Measurements from ENCODE around the gene CLMN.

CLMN gene

GRCh38 chr14:95248432-95248831 is 71.3 kb downstream of the CLMN start:
- no peak for DNase-seq
- Histone ChIP-seq H3K9me3 (no peaks in the 10 kb centered on the region), H3K27me3 (no peaks in the 10 kb centered on the region), H3K4me1 (0 out of 2 replicates have a peak, but pooled peaks cover 4% of the 10 kb centered on the region), H3K4me3 (ENCODE audit: low read depth, low read length) (no peak overlapping the region), H3K36me3 (no peaks in the 10 kb centered on the region)
- no peak for TF ChIP-seq CTCF (IDR thresholded peaks at IDR 0.05; ENCODE audit: low read depth, low read length)

GRCh38 chr14:95246870-95247269 is 72.8 kb downstream of the CLMN start:
- no peak for TF ChIP-seq CTCF (IDR thresholded peaks at IDR 0.05; ENCODE audit: low read depth, low read length)
- DNase-seq = no peak
- H3K4me3 ChIP-seq (ENCODE audit: low read depth, low read length) = no peak overlapping the region
- H3K36me3 ChIP-seq = no peaks in the 10 kb centered on the region
- no peaks in the 10 kb centered on the region for H3K9me3 ChIP-seq
- 0 out of 2 replicates have a peak, but pooled peaks cover 4% of the 10 kb centered on the region for H3K4me1 ChIP-seq
- H3K27me3 ChIP-seq = no peaks in the 10 kb centered on the region

DNA sequence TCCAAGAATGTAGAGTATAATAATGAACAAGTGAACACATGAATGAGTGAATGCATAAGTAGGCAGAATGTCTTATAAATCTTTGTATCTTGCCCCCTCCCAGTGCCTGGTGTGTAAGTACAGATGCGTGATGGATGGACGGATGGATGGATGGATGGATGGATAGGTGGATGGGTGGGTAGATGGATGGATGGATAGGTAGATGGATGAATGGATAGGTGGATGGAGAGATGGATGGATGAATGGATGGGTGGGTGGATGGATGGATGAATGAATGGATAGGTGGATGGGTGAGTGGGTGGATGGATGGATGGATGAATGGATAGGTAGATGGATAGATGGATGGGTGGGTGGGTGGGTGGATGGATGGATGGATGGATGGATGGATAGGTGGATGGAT is 74.4 kb downstream of the CLMN start:
- DNase-seq = no peak
- Histone ChIP-seq H3K4me3 (ENCODE audit: low read depth, low read length) (no peak overlapping the region), H3K4me1 (0 out of 2 replicates have a peak, but pooled peaks cover under 1% of the 10 kb centered on the region), H3K9me3 (no peaks in the 10 kb centered on the region), H3K27me3 (no peaks in the 10 kb centered on the region), H3K36me3 (no peaks in the 10 kb centered on the region)
- TF ChIP-seq CTCF (IDR thresholded peaks at IDR 0.05; ENCODE audit: low read depth, low read length) = no peak

GRCh38 chr14:95244587-95244986 is 75.1 kb downstream of the CLMN start:
- H3K36me3 ChIP-seq = no peaks in the 10 kb centered on the region
- no peaks in the 10 kb centered on the region for H3K4me1 ChIP-seq
- H3K9me3 ChIP-seq = no peaks in the 10 kb centered on the region
- H3K27me3 ChIP-seq = no peaks in the 10 kb centered on the region
- TF ChIP-seq CTCF (IDR thresholded peaks at IDR 0.05; ENCODE audit: low read depth, low read length) = no peak
- no peak overlapping the region for H3K4me3 ChIP-seq (ENCODE audit: low read depth, low read length)
- no peak for DNase-seq

GRCh38 chr14:95242870-95243269 is 76.8 kb downstream of the CLMN start:
- Histone ChIP-seq H3K27me3 (no peaks in the 10 kb centered on the region), H3K4me1 (no peaks in the 10 kb centered on the region), H3K36me3 (no peaks in the 10 kb centered on the region), H3K4me3 (ENCODE audit: low read depth, low read length) (no peak overlapping the region), H3K9me3 (no peaks in the 10 kb centered on the region)
- no peak for TF ChIP-seq CTCF (IDR thresholded peaks at IDR 0.05; ENCODE audit: low read depth, low read length)
- DNase-seq = no peak

DNA sequence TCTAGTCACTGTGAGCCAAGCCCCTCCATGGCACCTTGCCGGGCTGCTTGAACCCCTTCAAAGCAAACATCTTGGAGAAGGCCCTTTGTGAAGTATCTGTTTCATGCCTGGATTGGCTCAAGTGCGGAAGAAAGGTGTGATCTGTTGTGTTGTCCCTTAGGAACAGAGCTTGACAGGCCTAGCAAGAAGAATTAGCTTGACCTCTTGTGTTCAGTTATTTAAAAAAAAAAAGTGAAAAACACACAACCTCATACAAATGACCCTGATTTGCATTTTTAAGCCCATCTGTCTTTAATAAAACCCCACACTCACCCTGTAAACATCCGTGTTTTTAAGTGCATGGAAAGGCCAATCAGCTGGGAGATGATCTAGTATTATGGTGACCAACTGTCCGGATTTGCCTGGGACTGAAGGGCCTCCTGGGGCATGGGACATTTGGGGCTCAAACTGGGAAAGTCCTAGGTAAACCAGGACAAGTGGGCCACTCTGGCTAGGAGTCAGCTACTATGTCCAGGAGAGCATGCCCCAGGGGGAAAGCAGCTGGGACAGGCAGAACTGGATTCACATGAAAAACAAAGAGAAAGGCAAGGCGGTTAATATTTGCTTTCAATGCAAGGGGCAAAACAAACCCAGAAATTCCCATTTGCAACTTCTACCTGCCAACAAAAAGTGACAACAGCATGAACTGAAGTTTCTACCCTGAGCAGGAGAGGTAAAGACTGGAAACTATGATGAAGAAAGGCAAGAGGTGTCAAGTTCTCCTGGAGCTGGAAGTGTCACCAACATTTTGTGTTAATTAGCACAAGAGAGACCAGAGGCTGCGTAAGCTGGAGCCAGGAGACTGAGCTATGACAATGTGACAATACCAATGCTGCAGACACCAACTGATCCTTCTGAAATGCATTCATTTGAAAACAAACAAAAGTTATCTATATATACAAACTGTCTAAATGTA is 78.6 kb downstream of the CLMN start:
- H3K9me3 ChIP-seq = no peaks in the 10 kb centered on the region
- no peaks in the 10 kb centered on the region for H3K36me3 ChIP-seq
- no peak for TF ChIP-seq CTCF (IDR thresholded peaks at IDR 0.05; ENCODE audit: low read depth, low read length)
- H3K27me3 ChIP-seq = no peaks in the 10 kb centered on the region
- DNase-seq = no peak
- H3K4me3 ChIP-seq (ENCODE audit: low read depth, low read length) = no peak overlapping the region
- H3K4me1 ChIP-seq = no peaks in the 10 kb centered on the region
